MG63 (cell line): ENCODE measurements around the gene FHAD1. TPM values are rescaled to one million over a fixed set of nuclear protein-coding genes. Genes with fewer than 3 reads are reported as not detected.

ENCODE experiments used
- DNase-seq: peaks from one replicate; pipeline ENCODE4 v3.0.0-alpha.2; 2020
- H3K27me3 ChIP-seq: fragments of 250-450 bp; sonication (Bioruptor Pico); 2 replicates; pipeline ENCODE4 v1.5.1; 2020; ENCODE audit warnings: mild to moderate bottlenecking, moderate library complexity
- H3K36me3 ChIP-seq: fragments of 250-450 bp; sonication (Bioruptor Pico); 2 replicates; pipeline ENCODE4 v1.5.1; 2020; ENCODE audit warnings: mild to moderate bottlenecking, moderate library complexity
- H3K4me3 ChIP-seq: fragments of 250-450 bp; sonication (Bioruptor Pico); 2 replicates; pipeline ENCODE4 v1.5.1; 2020; ENCODE audit warnings: mild to moderate bottlenecking, moderate library complexity
- H3K9me3 ChIP-seq: fragments of 250-450 bp; sonication (Bioruptor Pico); 2 replicates; pipeline ENCODE4 v1.5.1; 2020; ENCODE audit warnings: mild to moderate bottlenecking, moderate library complexity
- total RNA-seq: library from RNA; depleted of rRNA; stranded (reverse); fragments of >200 nt; shearing (Covaris generic); gene quantifications from 2 replicates; pipeline ENCODE4 v1.2.3, GENCODE V29; 2014; ENCODE audit warnings: low replicate concordance

Gene FHAD1
- total RNA-seq, 1 experiment from 2014 or later = 0.33 TPM

- H3K9me3 ChIP-seq = peaks cover 6% of the 10 kb centered on the region
- H3K27me3 ChIP-seq = no peaks in the 10 kb centered on the region
- H3K4me3 ChIP-seq = no peak overlapping the region
- no peaks in the 10 kb centered on the region for H3K36me3 ChIP-seq
- DNase-seq = no peak
These were observed 89.8 kb downstream of the FHAD1 start for GRCh38 chr1:15336866-15337265.

- Histone ChIP-seq H3K4me3 (no peak overlapping the region), H3K27me3 (no peaks in the 10 kb centered on the region), H3K36me3 (no peaks in the 10 kb centered on the region), H3K9me3 (peaks cover 6% of the 10 kb centered on the region)
- DNase-seq = peak; percentile 91
These were observed 90.8 kb downstream of the FHAD1 start for GRCh38 chr1:15337656-15338402.

- peaks cover 6% of the 10 kb centered on the region for H3K9me3 ChIP-seq
- no peaks in the 10 kb centered on the region for H3K36me3 ChIP-seq
- no peak overlapping the region for H3K4me3 ChIP-seq
- DNase-seq = no peak
- no peaks in the 10 kb centered on the region for H3K27me3 ChIP-seq
These were observed 92.5 kb downstream of the FHAD1 start for GRCh38 chr1:15339570-15339969.

- DNase-seq = no peak
- Histone ChIP-seq H3K9me3 (peaks cover 6% of the 10 kb centered on the region), H3K27me3 (no peaks in the 10 kb centered on the region), H3K36me3 (no peaks in the 10 kb centered on the region), H3K4me3 (no peak overlapping the region)
These were observed 94.2 kb downstream of the FHAD1 start for GRCh38 chr1:15341228-15341627.

GRCh38 chr1:15341634-15342407 is 94.8 kb downstream of the FHAD1 start:
- Histone ChIP-seq H3K4me3 (no peak overlapping the region), H3K36me3 (no peaks in the 10 kb centered on the region), H3K27me3 (no peaks in the 10 kb centered on the region), H3K9me3 (peaks cover 6% of the 10 kb centered on the region)
- DNase-seq = peak; percentile 39

GRCh38 chr1:15342408-15342967 is 95.5 kb downstream of the FHAD1 start:
- no peaks in the 10 kb centered on the region for H3K36me3 ChIP-seq
- DNase-seq = no peak
- H3K27me3 ChIP-seq = no peaks in the 10 kb centered on the region
- H3K9me3 ChIP-seq = peaks cover 6% of the 10 kb centered on the region
- no peak overlapping the region for H3K4me3 ChIP-seq

- Histone ChIP-seq H3K4me3 (no peak overlapping the region), H3K36me3 (no peaks in the 10 kb centered on the region), H3K9me3 (peaks cover 6% of the 10 kb centered on the region), H3K27me3 (no peaks in the 10 kb centered on the region)
- DNase-seq = no peak
These were observed 96.1 kb downstream of the FHAD1 start for GRCh38 chr1:15343099-15343498.

- H3K36me3 ChIP-seq = no peaks in the 10 kb centered on the region
- no peak for DNase-seq
These were observed 96.7 kb downstream of the FHAD1 start for GRCh38 chr1:15343729-15344128.

GRCh38 chr1:15344380-15344779 is 97.4 kb downstream of the FHAD1 start:
- H3K27me3 ChIP-seq = no peaks in the 10 kb centered on the region
- no peaks in the 10 kb centered on the region for H3K36me3 ChIP-seq
- H3K9me3 ChIP-seq = peaks cover 6% of the 10 kb centered on the region
- H3K4me3 ChIP-seq = no peak overlapping the region
- no peak for DNase-seq

More at GRCh38 chr1:15343729-15344128, 96.7 kb downstream of the FHAD1 start:
- Histone ChIP-seq H3K27me3 (no peaks in the 10 kb centered on the region), H3K4me3 (no peak overlapping the region), H3K9me3 (peaks cover 6% of the 10 kb centered on the region)

GRCh38 chr1:15344800-15345704 is 98.0 kb downstream of the FHAD1 start:
- no peaks in the 10 kb centered on the region for H3K36me3 ChIP-seq
- DNase-seq = no peak

GRCh38 chr1:15345705-15346345 is 98.8 kb downstream of the FHAD1 start:
- Histone ChIP-seq H3K4me3 (no peak overlapping the region), H3K27me3 (no peaks in the 10 kb centered on the region), H3K36me3 (no peaks in the 10 kb centered on the region), H3K9me3 (no peaks in the 10 kb centered on the region)
- no peak for DNase-seq

More at GRCh38 chr1:15344800-15345704, 98.0 kb downstream of the FHAD1 start:
- no peaks in the 10 kb centered on the region for H3K27me3 ChIP-seq
- peaks cover 3% of the 10 kb centered on the region for H3K9me3 ChIP-seq
- no peak overlapping the region for H3K4me3 ChIP-seq

- no peaks in the 10 kb centered on the region for H3K27me3 ChIP-seq
- no peaks in the 10 kb centered on the region for H3K9me3 ChIP-seq
- no peak overlapping the region for H3K4me3 ChIP-seq
- H3K36me3 ChIP-seq = no peaks in the 10 kb centered on the region
- no peak for DNase-seq
These were observed 99.5 kb downstream of the FHAD1 start for GRCh38 chr1:15346346-15347030.

- no peak for DNase-seq
- no peaks in the 10 kb centered on the region for H3K9me3 ChIP-seq
- H3K4me3 ChIP-seq = no peak overlapping the region
- no peaks in the 10 kb centered on the region for H3K27me3 ChIP-seq
- no peaks in the 10 kb centered on the region for H3K36me3 ChIP-seq
These were observed 100.2 kb downstream of the FHAD1 start for GRCh38 chr1:15347182-15347581.

GRCh38 chr1:15348648-15349047 is 101.6 kb downstream of the FHAD1 start:
- H3K36me3 ChIP-seq = no peaks in the 10 kb centered on the region
- H3K4me3 ChIP-seq = no peak overlapping the region
- no peaks in the 10 kb centered on the region for H3K27me3 ChIP-seq
- no peaks in the 10 kb centered on the region for H3K9me3 ChIP-seq
- DNase-seq = no peak

- no peaks in the 10 kb centered on the region for H3K27me3 ChIP-seq
- DNase-seq = no peak
- no peaks in the 10 kb centered on the region for H3K9me3 ChIP-seq
- no peak overlapping the region for H3K4me3 ChIP-seq
- H3K36me3 ChIP-seq = no peaks in the 10 kb centered on the region
These were observed 102.1 kb downstream of the FHAD1 start for GRCh38 chr1:15349133-15349532.

GRCh38 chr1:15350151-15350550 is 103.1 kb downstream of the FHAD1 start:
- no peaks in the 10 kb centered on the region for H3K27me3 ChIP-seq
- DNase-seq = no peak
- no peaks in the 10 kb centered on the region for H3K36me3 ChIP-seq
- no peak overlapping the region for H3K4me3 ChIP-seq
- no peaks in the 10 kb centered on the region for H3K9me3 ChIP-seq
